Activated CD4-positive, alpha-beta T cell treated with anti-CD3 and anti-CD28 coated beads for 4 hours (primary cell): Measurements from ENCODE around the gene SLC6A19.

Experiments
- DNase-seq, 2 donors: peaks; one replicate each; pipeline ENCODE4 v3.0.0-alpha.2; 2020

The SLC6A19 gene

GRCh38 chr5:1181451-1182359, 19.7 kb upstream of the SLC6A19 start:
- DNase-seq, result no peak

DNA sequence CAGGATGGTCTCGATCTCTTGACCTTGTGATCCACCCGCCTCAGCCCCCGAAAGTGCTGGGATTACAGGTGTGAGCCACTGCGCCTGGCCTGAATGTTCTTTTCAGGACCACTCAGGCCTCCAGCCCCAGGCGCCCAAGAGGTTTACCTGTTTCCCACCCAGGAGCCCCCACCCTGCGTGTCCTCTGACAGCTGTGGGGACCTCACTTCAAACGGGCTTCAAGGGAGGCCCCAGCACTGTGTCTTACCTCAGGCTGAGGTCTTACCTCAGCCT, 19.1 kb upstream of the SLC6A19 start:
- DNase-seq, result no peak

GRCh38 chr5:1182633-1183423, 18.6 kb upstream of the SLC6A19 start:
- DNase-seq, result no peak

GRCh38 chr5:1183424-1184162, 17.8 kb upstream of the SLC6A19 start:
- DNase-seq, result no peak

DNA sequence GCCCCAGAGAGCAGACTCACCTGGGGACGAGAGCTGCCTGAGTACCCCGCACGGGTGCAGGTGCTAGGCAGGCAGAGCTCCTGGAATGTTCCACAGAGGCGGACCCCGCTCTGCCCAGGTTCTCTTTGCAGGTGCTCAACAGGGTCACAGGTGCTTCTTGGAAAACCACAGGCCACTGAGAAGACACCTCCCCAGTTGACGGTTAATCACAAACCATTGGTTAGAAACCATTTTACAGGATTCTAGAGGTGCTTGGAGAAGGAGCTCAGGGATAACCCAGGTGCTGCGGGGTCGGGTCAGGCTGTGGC, 17.3 kb upstream of the SLC6A19 start:
- DNase-seq, result no peak

- DNase-seq, result no peak
Observed at GRCh38 chr5:1184481-1184880, 16.9 kb upstream of the SLC6A19 start.

DNA sequence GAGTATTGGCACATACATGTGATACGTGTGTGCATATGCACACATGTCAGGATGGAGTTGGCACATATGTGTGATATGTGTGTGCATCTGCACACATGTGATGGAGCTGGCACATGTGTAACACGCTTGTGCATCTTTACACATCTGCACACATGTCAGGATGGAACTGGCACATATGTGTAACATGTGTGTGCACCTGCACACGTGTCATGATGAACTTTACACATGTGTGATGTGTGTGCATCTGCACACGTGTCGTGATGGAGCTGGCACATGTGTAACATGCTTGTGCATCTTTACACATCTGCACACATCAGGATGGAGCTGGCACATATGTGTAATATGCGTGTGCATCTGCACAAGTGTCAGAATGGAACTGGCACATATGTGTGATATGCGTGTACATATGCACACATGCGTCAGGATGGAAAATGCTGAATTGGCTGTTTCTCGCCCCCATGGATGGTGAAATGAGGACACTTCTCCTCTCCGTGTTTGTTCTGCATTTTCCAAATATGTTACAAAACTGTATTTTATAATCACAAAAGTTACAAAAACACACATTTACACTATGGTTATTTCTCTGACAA, 16.3 kb upstream of the SLC6A19 start:
- no peak for DNase-seq

DNA sequence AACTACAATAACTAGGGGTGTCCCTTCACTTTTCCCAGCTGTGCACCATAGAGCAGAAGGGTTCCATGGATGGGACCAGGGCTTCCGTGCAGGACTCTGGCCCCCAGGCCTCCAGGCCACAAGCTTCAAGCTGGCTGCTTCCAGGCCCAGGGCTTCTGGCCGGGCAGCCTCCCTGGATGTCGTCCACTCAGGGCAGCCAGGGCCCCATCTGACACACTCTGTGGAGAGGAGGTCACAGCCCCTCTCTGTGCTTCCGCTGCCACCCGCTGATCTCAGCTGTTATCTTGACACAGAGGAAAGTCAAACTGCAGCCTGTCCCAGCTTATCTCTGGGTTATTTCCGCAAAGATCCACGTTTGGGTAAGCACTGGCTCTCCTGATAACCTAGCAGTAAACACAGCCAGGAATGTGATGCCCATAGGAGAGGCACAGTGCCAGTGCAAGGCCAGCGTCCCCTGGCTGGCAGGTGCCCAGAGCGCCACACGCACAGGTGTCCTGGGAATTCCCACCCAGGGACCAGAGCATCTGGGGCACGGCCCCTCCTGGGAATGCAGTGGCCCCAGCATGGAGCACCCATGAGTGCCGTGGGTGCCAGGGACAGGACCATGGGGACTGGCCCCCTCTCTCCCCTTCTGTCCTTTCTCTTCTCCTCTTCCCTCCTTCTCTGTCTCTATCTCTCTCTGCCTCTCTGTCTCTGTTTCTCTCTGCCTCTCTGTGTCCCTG, 15.6 kb upstream of the SLC6A19 start:
- DNase-seq, result no peak

- no peak for DNase-seq
Observed at GRCh38 chr5:1186351-1187233, 14.8 kb upstream of the SLC6A19 start.

GRCh38 chr5:1187234-1187949, 14.0 kb upstream of the SLC6A19 start:
- DNase-seq, result no peak

DNA sequence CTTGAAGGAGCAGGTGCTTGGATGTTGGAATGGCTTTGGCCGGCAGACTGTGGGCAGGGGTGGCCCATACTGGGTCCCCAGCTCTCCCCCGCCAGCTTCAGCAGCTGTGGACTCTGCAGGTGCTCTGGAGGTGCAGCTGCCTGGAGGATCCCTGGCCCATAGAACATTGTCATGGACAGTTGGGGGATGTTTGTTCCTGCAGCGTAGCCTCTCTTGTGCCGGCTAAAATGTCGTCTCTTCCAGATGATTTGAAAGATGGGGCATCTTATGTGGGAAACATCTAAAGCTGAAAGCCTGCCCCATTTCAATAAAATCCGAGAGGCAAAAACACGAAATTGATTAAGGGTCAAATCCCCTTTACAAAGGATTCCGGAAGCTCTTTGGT, 13.5 kb upstream of the SLC6A19 start:
- DNase-seq, result no peak

DNA sequence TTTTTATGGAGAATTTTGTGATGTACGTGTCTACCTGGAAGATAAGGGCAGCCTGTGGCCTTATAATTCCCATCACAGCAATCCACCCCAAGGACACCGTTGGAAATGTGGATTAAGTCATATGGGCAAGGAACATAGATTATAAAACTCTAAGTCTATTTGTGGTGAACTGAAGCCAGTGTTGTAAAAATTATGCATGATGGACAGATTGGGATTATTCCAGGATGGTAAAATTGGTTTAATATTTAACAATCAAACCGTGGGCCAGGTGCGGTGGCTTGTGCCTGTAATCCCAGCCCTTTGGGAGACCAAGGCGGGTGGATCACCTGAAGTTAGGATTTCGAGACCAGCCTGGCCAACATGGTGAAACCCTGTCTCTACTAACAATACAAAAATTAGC, 12.9 kb upstream of the SLC6A19 start:
- no peak for DNase-seq

DNA sequence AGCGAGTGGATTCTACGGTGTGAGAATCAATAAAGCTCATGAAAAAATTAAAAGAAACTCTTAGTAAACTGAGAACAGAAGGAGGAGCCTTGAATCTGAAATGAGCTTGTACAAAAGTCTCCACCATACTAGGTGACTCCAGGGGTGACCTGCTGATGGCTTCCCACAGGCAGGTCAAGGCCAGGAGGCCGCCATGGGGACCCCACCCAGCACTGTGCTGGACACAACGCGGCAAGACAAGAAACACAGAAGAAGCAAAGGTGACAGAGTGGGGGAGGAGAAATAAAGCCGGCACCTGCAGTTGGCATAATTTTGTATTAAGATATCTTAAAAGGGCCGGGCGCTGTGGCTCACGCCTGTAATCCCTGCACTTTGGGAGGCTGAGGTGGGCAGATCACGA, 12.1 kb upstream of the SLC6A19 start:
- DNase-seq, result no peak

- no peak for DNase-seq
Observed at GRCh38 chr5:1190278-1190677, 11.1 kb upstream of the SLC6A19 start.

DNA sequence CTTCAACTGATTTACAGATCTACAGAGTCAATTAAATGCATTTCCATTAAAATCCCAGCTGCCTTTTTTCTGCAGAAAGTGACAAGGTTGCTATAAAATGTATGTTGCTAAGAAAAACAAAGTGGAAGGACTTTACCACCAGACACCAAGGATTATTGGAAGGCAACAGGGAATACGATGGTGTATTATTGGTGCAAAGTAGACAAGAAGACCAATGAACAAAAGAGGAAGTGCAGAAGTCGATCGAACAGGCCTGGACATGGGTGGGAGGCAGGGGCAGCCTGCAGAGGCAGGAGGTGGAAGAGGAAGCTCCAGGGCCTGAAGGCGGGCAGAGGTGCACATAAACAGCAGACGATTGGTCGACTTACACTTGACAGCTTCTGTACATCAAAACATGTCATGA, 10.6 kb upstream of the SLC6A19 start:
- no peak for DNase-seq

DNA sequence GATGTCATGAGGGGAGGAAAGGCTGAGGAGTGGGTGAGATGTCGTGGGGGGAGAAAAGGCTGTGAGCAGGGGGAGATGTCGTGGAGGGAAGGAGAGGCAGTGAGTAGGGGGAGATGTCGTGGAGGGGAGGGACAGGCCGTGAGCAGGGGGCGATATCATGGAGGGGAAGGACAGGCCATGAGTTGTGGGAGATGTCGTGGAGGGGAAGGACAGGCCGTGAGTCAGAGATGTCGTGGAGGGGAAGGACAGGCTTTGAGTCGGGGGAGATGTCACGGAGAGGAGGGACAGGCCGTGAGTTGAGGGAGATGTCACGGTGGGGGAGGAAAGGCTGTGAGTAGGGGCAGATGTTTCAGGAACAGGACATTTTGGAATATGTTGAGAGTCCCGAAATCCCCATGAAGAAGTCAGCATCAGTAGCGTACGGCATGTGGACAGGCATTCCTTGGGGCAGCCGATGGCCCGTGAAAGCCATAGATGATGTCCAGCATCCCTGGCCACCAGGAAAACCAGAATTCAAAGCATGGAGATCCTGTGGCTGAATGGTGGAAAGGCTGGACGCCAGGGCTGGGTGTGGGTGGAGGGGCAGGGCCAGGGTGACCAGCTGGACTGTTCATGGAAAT, 8.3 kb upstream of the SLC6A19 start:
- no peak for DNase-seq

DNA sequence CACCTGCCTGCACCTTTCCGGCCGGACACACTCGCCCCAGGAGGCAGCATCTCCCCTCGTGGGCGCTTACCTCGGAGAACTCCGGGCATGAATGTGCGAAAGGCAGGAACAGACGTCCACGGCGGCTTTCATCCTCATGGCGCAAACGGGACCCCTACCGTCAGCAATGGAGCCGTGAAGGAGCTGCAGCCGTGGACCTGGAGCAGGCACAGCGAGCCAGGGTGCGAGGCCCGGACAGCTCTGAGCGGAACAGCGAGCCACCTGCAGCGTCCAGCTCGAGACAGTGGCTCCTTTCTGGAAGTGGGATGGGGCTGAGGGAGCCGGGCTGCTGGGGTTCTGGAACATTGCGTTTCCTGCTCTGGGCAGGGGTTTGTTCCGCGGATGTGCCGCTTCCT, 7.8 kb upstream of the SLC6A19 start:
- DNase-seq, result no peak

GRCh38 chr5:1194378-1194777, 7.0 kb upstream of the SLC6A19 start:
- no peak for DNase-seq

DNA sequence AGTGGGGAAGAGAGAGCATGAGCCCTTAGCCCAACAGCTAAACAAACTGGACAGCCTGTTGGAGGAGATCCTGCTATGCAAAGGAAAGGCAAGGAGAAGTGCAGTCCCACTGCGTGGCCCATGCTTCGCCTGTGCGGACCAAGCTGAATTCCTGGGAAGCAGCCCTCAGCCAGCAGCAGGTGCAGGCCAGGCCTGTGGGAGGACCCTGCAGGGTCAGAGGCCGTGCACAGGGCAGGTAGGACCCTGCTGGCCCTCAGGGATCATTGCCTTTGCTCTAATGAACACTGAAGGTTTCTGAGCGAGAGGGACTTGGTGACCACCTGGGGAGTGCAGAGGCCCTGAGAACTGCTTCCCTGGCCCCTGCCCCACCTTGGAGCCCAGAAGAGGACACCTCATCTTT, 6.0 kb upstream of the SLC6A19 start:
- no peak for DNase-seq

- DNase-seq, result no peak
Observed at GRCh38 chr5:1195916-1196315, 5.5 kb upstream of the SLC6A19 start.

- DNase-seq, result no peak
Observed at GRCh38 chr5:1196562-1196961, 4.8 kb upstream of the SLC6A19 start.
